ENCODE data around the gene SLC37A3.

The SLC37A3 gene

DNA sequence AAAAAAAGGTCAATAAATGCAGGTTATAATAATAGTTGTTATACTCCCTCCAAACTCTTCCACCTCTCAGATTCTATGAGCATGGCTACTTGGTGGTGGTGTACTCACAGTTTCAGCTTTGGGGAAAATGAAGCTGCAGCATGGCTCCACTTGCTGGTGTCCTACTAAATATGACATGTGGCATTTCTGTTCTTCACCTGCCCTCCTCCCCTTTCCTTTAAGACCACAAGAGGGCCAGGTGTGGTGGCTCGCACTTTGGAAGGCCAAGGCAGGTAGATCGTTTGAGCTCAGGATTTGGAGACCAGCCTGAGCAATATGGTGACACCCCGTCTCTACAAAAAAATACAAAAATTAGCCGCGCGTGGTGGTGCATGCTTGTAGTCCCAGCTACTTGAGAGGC is 101.1 kb downstream of the SLC37A3 start:
- Histone ChIP-seq H3K4me3 (no peak overlapping the region), H3K27ac (no peak overlapping the region)
- TF ChIP-seq, protein P1, sequence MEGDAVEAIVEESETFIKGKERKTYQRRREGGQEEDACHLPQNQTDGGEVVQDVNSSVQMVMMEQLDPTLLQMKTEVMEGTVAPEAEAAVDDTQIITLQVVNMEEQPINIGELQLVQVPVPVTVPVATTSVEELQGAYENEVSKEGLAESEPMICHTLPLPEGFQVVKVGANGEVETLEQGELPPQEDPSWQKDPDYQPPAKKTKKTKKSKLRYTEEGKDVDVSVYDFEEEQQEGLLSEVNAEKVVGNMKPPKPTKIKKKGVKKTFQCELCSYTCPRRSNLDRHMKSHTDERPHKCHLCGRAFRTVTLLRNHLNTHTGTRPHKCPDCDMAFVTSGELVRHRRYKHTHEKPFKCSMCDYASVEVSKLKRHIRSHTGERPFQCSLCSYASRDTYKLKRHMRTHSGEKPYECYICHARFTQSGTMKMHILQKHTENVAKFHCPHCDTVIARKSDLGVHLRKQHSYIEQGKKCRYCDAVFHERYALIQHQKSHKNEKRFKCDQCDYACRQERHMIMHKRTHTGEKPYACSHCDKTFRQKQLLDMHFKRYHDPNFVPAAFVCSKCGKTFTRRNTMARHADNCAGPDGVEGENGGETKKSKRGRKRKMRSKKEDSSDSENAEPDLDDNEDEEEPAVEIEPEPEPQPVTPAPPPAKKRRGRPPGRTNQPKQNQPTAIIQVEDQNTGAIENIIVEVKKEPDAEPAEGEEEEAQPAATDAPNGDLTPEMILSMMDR (IDR thresholded peaks at IDR 0.05), result no peak
- no peak for DNase-seq (ENCODE audit: low spot score)

DNA sequence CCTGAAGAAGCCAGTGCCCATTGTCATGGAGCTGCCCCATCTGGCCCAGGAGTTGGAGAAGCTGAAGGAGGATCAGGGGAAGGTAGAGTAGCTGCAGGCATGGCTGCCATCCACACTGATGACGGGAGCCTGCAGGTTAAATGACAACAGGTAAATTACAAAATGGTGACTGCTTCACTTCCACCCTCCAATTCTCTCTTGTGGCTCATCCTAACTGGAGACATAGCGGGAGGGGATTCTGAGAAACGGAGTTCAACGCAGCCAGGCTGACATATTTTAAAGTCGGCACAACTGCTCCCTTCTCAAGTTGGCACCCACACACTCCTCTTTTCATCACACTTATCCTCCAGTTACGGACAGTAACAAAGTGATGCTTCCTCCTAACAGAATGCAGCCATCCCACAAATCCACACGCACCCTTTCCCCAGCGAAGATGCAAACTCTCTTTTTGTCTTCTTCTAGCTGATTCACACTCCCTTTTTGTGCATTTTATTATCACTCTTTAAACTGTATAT is 103.0 kb downstream of the SLC37A3 start:
- no peak overlapping the region for H3K4me3 ChIP-seq
- TF ChIP-seq, protein P1 (IDR thresholded peaks at IDR 0.05), result no peak
- DNase-seq (ENCODE audit: low spot score), result no peak
- no peak overlapping the region for H3K27ac ChIP-seq

DNA sequence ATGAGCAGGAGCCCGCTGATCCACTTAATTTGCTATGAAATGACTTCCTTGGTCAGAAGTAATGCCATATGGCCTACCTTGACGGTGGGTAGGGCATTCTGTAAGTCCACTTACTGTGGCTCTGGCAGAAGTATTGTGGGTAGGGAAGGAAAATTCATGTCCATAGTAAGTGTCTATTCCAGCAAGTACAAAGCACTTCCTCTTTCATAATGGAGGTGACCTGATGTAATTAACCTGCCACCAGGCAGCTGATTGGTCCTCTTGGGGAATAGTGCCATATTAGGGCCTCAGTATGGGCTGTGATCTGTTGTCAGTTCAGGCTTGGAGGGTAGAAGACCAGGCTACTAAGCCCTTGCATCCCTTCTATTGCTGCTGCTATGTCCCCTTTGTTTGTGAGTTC is 103.9 kb downstream of the SLC37A3 start:
- H3K4me3 ChIP-seq, result no peak overlapping the region
- no peak overlapping the region for H3K27ac ChIP-seq
- TF ChIP-seq, protein P1 (IDR thresholded peaks at IDR 0.05), result no peak
- DNase-seq (ENCODE audit: low spot score), result no peak

DNA sequence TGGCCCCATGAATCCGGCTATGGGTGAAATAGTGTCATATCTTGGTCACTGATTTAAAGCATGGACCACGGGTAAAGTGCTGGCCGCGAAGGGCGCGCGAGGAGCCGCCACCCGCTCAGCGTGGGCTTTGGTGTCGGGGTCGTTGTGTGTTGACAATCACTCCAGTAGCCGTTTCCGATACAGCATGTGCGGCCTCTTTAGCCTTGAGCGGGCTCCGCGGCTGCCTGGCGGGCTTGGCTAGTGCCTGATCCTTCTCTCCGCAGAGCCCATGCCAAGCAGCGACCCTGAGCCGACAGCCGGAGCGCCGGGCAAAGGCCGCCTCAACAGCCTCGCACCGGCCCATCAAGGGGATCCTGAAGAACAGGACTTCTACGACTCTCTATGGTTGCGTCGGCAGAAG is 105.9 kb downstream of the SLC37A3 start:
- TF ChIP-seq, protein P1 (IDR thresholded peaks at IDR 0.05), result no peak
- no peak overlapping the region for H3K4me3 ChIP-seq
- no peak overlapping the region for H3K27ac ChIP-seq
- no peak for DNase-seq (ENCODE audit: low spot score)

DNA sequence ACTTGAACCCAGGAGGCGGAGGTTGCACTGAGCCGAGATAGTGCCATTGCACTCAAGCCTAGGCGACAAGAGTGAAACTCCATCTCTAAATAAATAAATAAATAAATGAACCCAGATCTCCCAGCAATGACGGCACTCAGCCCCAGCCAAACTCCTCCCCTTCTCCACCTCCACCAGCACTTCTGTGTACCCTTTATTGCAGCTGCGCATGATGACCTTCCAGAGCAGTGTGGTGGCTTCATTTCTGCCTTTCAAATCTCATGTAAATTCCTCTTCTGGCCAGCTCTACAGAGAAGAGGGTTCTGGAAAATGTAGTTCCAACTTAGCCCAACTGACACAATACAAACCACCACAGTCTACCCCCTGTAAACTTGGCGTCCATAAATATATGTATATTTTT is 108.5 kb downstream of the SLC37A3 start:
- H3K27ac ChIP-seq, result no peak overlapping the region
- TF ChIP-seq, protein P1 (IDR thresholded peaks at IDR 0.05), result no peak
- DNase-seq (ENCODE audit: low spot score), result no peak
- H3K4me3 ChIP-seq, result no peak overlapping the region

DNA sequence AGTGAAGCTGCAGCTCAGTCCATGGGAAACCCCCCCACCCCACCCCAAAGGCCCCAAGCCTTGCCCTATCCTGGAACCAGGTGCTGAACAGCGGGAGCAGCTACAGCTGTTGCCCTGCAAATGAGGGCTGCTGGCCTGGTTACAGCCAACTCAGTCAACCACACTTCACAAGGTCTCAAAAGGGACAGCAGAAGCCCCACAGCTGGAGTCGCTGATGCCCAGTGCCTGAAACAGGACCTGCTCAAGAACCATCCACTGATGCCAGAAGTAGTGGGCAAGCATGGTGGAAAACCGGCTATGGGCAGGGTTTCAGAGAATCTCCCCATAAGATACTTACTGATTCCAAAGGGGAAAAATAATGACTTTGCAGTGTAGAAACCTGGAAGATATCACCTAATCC is 110.3 kb downstream of the SLC37A3 start:
- TF ChIP-seq, protein P1 (IDR thresholded peaks at IDR 0.05), result no peak
- no peak for DNase-seq (ENCODE audit: low spot score)
- Histone ChIP-seq H3K4me3 (no peak overlapping the region), H3K27ac (no peak overlapping the region)

DNA sequence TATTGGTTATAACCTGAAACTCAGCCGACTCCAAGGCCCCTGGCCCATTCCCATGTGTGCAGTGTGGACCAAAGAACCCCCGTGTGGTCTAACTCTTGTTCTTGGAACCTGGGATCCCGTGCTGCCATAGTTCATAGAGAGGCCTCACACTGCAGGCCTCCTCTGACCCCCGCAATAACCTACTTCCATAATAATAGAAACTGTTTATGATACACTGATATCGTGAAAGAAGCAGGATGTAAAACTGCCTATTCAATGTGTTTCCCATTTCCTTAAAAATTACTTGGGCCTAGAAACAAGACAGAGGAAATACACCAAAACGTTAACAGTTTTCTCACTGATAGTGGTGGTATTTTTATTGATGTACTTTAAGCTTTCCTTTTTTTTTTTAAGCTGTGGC is 112.4 kb downstream of the SLC37A3 start:
- H3K4me3 ChIP-seq, result no peak overlapping the region
- no peak overlapping the region for H3K27ac ChIP-seq
- TF ChIP-seq, protein P1 (IDR thresholded peaks at IDR 0.05), result no peak
- no peak for DNase-seq (ENCODE audit: low spot score)
